Glutamatergic neuron (in vitro differentiated cells): ENCODE measurements around the gene MAP4K4. TPM values are rescaled to one million over a fixed set of nuclear protein-coding genes. Genes with fewer than 3 reads are reported as not detected.
"Not testable (repeated sequence)": the region's sequence is repeated elsewhere in the genome, so short reads cannot be mapped to it uniquely, and the experiment has no call there.

Experiments
- DNase-seq: peaks from one replicate; pipeline ENCODE4 v3.0.0; 2022
- H3K27ac Mint-ChIP-seq: one replicate; pipeline ENCODE4 v1.8.0; 2020; ENCODE audit warnings: mild to moderate bottlenecking, mixed read lengths, inconsistent platforms; ENCODE audit not compliant: unreplicated experiment
- H3K27me3 Mint-ChIP-seq: one replicate; pipeline ENCODE4 v1.8.0; 2020; ENCODE audit warnings: mild to moderate bottlenecking, moderate library complexity, mixed read lengths, inconsistent platforms; ENCODE audit not compliant: unreplicated experiment
- H3K36me3 Mint-ChIP-seq: one replicate; pipeline ENCODE4 v1.8.0; 2020; ENCODE audit warnings: mild to moderate bottlenecking, mixed read lengths, inconsistent platforms; ENCODE audit not compliant: unreplicated experiment
- H3K4me1 Mint-ChIP-seq: one replicate; pipeline ENCODE4 v1.8.0; 2020; ENCODE audit warnings: mild to moderate bottlenecking, low read depth, mixed read lengths, inconsistent platforms; ENCODE audit not compliant: unreplicated experiment
- H3K4me3 Mint-ChIP-seq: one replicate; pipeline ENCODE4 v1.8.0; 2020; ENCODE audit warnings: mild to moderate bottlenecking, mixed read lengths, inconsistent platforms; ENCODE audit not compliant: unreplicated experiment
- H3K9me3 Mint-ChIP-seq: one replicate; pipeline ENCODE4 v1.8.0; 2020; ENCODE audit warnings: mild to moderate bottlenecking, moderate library complexity, mixed read lengths, inconsistent platforms; ENCODE audit not compliant: unreplicated experiment
- CTCF ChIP-seq: fragments of 200-600 bp; sonication (generic); IDR thresholded peaks from one replicate; pipeline ENCODE4 v1.5.0; 2021; ENCODE audit not compliant: partially characterized antibody, unreplicated experiment
- total RNA-seq: library from RNA; stranded (reverse); fragmentation: NEBNext Ultra II Directional; extraction: Animal tissue kit (Norgen Biotek cat#: 25700); gene quantifications from one replicate; pipeline ENCODE4 v1.2.1, GENCODE V29; 2021; ENCODE audit not compliant: unreplicated experiment

Gene MAP4K4
- total RNA-seq, 1 donor from 2014 or later: 756 TPM

DNA sequence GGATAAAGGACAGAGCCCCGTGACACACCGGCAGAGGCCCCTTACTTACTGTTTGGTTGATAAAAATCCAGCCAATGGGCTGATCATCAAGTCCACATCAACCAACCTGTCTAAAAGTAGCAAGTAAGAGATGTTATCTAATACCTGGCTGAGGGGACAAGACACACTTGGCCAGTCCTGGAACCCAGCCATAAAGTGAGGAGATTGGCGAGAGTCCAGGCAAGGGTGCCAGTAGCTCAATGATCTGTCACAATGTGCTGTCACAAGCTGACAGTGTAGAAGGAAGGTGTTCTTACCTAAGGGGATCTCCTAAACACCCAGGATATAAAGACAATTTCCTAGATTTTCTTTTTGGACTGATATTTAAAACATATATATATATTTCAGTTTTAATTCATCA is 232.5 kb downstream of the MAP4K4 start:
- Mint-ChIP-seq H3K27me3 (no peaks in the 10 kb centered on the region), H3K27ac (no peak overlapping the region), H3K9me3 (peaks cover 10% of the 10 kb centered on the region), H3K36me3 (peaks cover 23% of the 10 kb centered on the region), H3K4me1 (no peaks in the 10 kb centered on the region), H3K4me3 (no peak overlapping the region)
- TF ChIP-seq CTCF: no peak
- DNase-seq: no peak

- Mint-ChIP-seq H3K36me3 (peaks cover 18% of the 10 kb centered on the region), H3K4me3 (no peak overlapping the region), H3K4me1 (no peaks in the 10 kb centered on the region), H3K9me3 (peaks cover 10% of the 10 kb centered on the region), H3K27ac (no peak overlapping the region), H3K27me3 (no peaks in the 10 kb centered on the region)
- TF ChIP-seq CTCF: no peak
- DNase-seq: no peak
These were observed 233.3 kb downstream of the MAP4K4 start for GRCh38 chr2:101930847-101931246.

- Mint-ChIP-seq H3K27ac (no peak overlapping the region), H3K27me3 (no peaks in the 10 kb centered on the region), H3K36me3 (peaks cover 14% of the 10 kb centered on the region), H3K9me3 (peaks cover 10% of the 10 kb centered on the region), H3K4me3 (no peak overlapping the region), H3K4me1 (no peaks in the 10 kb centered on the region)
- TF ChIP-seq CTCF: no peak
- no peak for DNase-seq
These were observed 233.9 kb downstream of the MAP4K4 start for GRCh38 chr2:101931402-101931801.

DNA sequence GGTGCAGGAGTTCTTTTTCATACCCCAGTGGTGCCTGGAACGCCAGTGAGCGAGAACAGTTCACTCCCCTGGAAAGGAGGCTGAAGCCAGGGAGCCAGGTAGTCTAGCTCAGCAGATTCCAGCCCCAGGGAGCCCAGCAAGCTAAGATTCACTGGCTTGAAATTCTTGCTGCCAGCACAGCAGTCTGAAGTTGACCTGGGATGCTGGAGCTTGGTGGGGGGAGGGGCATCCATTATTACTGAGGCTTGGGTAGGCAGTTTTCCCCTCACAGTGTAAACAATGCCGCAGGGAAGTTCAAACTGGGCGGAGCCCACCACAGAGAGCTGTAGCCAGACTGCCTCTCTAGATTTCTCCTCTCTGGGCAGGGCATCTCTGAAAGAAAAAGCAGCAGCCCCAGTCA is 238.3 kb downstream of the MAP4K4 start:
- not testable (repeated sequence) for H3K27ac Mint-ChIP-seq, DNase-seq, H3K36me3 Mint-ChIP-seq, H3K4me3 Mint-ChIP-seq, H3K9me3 Mint-ChIP-seq, H3K27me3 Mint-ChIP-seq, H3K4me1 Mint-ChIP-seq

GRCh38 chr2:101942851-101943250 is 245.3 kb downstream of the MAP4K4 start:
- no peak overlapping the region for H3K4me3 Mint-ChIP-seq
- TF ChIP-seq CTCF: no peak
- H3K9me3 Mint-ChIP-seq: no peaks in the 10 kb centered on the region
- no peaks in the 10 kb centered on the region for H3K4me1 Mint-ChIP-seq
- peaks cover 9% of the 10 kb centered on the region for H3K36me3 Mint-ChIP-seq
- DNase-seq: no peak
- H3K27ac Mint-ChIP-seq: no peak overlapping the region
- H3K27me3 Mint-ChIP-seq: peaks cover 2% of the 10 kb centered on the region

Other genes with a start within 250 kb of the MAP4K4 start
- 1.0 TPM for gene RFX8, start 222.6 kb upstream of the MAP4K4 start, total RNA-seq